Ishikawa (cell line): ENCODE results near the gene FLT1.

Experiments
- CEBPB ChIP-seq: IDR thresholded peaks from 2 replicates; pipeline ENCODE4 v1.6.1; 2012
- CREB1 ChIP-seq: IDR thresholded peaks from 2 replicates; pipeline ENCODE4 v1.6.1; 2012; ENCODE audit warnings: low read depth
- EGR1 ChIP-seq: IDR thresholded peaks from 2 replicates; pipeline ENCODE4 v1.6.1; 2012
- EP300 ChIP-seq: IDR thresholded peaks from 2 replicates; pipeline ENCODE4 v1.6.1; 2012; ENCODE audit warnings: borderline replicate concordance
- FOXM1 ChIP-seq: IDR thresholded peaks from 2 replicates; pipeline ENCODE4 v1.6.1; 2012; ENCODE audit warnings: low read depth, borderline replicate concordance
- MAX ChIP-seq: IDR thresholded peaks from 2 replicates; pipeline ENCODE4 v1.6.1; 2012
- NFIC ChIP-seq: IDR thresholded peaks from 2 replicates; pipeline ENCODE4 v1.6.1; 2012
- RAD21 ChIP-seq: IDR thresholded peaks from 2 replicates; pipeline ENCODE4 v1.6.1; 2012; ENCODE audit warnings: low read depth
- TAF1 ChIP-seq: IDR thresholded peaks from 2 replicates; pipeline ENCODE4 v1.6.1; 2012; ENCODE audit warnings: low read depth, mild to moderate bottlenecking
- TEAD4 ChIP-seq: IDR thresholded peaks from 2 replicates; pipeline ENCODE4 v1.6.1; 2012
- USF1 ChIP-seq: IDR thresholded peaks from 2 replicates; pipeline ENCODE4 v1.6.1; 2012
- YY1 ChIP-seq: IDR thresholded peaks from 2 replicates; pipeline ENCODE4 v1.6.1; 2012; ENCODE audit warnings: low read depth
- ZBTB7A ChIP-seq: IDR thresholded peaks from 2 replicates; pipeline ENCODE4 v1.6.1; 2012; ENCODE audit warnings: low read depth
- TF ChIP-seq, protein P1 (sequence below): IDR thresholded peaks from 2 replicates; pipeline ENCODE4 v1.6.1; 2012; ENCODE audit warnings: low read depth, mild to moderate bottlenecking

DNA sequence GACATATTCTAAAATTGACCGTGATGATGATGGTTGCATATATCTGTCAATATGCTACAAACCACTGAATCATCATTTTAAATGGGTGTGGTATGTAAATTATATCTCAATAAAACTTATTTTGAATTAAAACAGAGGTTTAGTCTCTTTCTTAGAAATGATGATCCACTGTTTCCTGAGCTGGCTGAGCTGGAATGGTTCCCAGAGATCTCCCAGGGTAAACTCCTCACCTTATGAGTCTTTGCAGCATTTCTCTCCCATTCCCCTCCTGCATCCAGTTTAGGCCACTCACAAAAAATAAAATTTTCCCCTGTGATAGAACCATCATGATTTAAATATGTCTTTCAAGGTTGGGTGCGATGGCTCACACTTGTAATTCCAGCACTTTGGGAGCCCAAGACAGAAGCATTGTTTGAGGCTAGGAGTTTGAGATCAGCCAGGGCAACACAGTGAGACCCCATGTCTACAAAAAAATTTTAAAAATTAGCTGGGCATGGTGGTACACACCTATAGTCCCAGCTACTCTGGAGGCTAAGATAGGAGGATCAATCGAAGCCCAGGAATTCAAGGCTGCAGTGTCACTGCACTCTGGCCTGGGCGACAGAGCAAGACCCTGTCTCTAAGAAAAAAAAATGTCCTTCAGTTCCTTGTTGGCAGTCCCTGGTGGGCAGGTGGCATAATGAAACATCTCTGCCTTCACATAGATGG, 46.1 kb downstream of the FLT1 start:
- TF ChIP-seq EP300 (no peak), CREB1 (no peak), NFIC (no peak), TAF1 (no peak), EGR1 (no peak), RAD21 (no peak), ZBTB7A (no peak), TEAD4 (no peak), MAX (no peak), CEBPB (no peak), USF1 (no peak), YY1 (no peak), FOXM1 (no peak)
- TF ChIP-seq, protein P1, sequence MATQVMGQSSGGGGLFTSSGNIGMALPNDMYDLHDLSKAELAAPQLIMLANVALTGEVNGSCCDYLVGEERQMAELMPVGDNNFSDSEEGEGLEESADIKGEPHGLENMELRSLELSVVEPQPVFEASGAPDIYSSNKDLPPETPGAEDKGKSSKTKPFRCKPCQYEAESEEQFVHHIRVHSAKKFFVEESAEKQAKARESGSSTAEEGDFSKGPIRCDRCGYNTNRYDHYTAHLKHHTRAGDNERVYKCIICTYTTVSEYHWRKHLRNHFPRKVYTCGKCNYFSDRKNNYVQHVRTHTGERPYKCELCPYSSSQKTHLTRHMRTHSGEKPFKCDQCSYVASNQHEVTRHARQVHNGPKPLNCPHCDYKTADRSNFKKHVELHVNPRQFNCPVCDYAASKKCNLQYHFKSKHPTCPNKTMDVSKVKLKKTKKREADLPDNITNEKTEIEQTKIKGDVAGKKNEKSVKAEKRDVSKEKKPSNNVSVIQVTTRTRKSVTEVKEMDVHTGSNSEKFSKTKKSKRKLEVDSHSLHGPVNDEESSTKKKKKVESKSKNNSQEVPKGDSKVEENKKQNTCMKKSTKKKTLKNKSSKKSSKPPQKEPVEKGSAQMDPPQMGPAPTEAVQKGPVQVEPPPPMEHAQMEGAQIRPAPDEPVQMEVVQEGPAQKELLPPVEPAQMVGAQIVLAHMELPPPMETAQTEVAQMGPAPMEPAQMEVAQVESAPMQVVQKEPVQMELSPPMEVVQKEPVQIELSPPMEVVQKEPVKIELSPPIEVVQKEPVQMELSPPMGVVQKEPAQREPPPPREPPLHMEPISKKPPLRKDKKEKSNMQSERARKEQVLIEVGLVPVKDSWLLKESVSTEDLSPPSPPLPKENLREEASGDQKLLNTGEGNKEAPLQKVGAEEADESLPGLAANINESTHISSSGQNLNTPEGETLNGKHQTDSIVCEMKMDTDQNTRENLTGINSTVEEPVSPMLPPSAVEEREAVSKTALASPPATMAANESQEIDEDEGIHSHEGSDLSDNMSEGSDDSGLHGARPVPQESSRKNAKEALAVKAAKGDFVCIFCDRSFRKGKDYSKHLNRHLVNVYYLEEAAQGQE: no peak
